Measurements from ENCODE around the gene AJUBA.
"Not testable (repeated sequence)": the region's sequence is repeated elsewhere in the genome, so short reads cannot be mapped to it uniquely, and the experiment has no call there.

The AJUBA gene

DNA sequence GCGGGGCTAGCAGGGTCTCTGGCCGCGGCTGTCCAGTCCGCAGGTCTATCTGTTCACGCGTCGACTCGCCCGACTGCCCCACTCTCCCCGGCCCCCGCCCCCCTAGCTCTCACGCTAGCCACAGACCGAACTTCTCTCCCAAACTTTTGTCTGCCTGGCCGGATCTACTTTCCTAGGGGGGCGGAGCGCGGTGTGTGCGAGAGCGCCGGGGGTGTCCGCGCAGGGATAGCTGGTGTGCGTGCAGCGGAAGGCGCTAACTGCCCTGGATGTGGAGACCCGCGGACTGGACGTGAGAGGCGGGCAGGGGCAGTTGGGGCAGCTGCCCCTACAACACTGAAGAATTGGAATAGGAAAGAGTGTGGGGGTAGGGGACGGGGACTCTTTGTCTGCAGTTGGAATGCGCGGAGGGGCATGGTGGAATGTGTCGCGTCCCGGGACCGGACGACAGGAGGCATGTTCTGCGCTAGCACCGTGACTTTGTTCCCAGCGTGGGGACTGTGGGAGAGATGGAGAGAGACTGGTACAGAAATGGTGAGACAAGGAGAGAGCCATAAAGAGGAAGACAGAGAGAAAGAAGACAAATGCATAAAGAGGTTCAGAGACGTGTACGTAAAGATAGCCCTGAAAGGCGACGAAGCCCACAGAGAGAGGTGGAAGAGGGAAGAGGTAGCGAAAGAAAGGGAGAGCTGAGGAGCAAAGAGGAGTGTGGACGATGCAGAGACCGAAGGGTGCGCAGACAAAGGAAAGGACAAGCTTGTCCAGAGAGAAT lies at the start of gene AJUBA:
Gene AJUBA (minus strand): TSS at position 75 of the 769 bp plus-strand sequence. CDS start 285 bp downstream, outside the sequence.
- peak; percentile 46 to 50 for DNase-seq (ENCODE audit: extremely low read depth in 1 of 2, low read depth in 1 of 2)

DNA sequence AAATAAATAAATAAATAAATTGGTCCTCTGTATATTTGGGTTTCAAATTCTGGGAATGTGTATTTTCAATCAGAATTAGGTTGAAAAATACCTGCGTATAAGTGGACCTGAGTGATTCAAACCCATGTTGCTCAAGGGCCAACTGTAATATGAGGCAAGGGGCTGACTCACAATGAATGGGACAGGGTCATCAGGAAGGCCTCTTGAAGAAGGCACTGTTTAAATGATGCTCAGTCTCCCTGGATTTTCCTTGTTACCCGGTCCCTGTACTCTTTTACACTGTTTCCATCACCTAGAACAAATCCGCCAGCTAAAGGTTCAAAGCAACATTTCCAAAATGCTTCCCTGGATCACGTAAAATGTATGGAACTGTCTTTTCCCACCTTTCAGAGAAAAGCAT lies 48.6 kb upstream of the AJUBA start:
- no peak for DNase-seq (ENCODE audit: extremely low read depth in 1 of 2, low read depth in 1 of 2)

DNA sequence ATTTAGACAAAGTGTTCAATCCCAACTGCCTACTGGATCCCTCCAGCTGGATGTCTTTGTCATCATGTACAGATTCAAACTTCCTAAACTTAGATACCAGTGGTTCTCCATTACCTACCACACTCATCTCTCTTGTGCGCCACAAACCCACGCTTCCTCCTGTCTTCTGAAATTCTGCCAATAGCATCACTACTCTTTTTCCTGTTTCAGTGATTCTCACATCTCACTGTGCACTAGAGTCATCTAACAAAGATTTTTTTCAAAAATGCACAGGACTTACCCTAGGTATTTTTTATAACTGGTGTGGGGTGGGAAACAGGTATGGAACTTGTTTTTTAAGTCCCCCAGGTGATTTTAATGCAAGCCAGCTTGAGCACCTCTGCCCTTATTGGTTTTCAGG lies 46.4 kb upstream of the AJUBA start:
- no peak for DNase-seq (ENCODE audit: extremely low read depth in 1 of 2, low read depth in 1 of 2)

DNA sequence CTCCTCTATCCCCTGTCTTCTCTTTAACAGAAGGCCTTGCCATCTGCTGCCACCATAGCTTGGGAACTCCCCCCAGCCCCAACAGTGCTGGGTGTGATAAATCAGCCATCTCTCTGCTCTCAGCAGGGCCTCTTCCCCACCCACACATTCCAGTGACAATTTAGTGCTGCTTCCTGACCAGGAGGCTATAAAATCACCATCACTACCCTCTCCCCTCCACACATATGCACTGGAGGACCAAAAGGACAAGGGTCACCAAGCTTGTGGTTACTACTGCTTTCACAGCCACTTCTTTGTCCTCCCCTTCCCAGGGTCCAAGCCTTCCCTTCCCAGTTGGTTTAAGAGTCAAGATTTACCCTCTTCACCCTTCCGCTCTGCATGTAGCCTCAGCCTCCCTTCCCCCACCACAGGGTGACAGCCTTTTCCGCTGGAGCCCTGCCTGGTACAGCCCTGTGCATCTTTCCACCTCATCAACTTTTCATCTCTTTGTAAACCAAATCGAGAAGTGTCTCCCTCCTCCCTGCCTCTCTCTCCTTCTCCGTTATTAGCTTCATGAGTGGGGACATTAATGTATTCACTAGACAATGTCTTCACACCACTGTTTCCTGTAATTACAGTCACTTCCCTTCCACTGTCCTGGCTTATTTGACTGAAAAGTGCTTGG lies 42.9 kb upstream of the AJUBA start:
- DNase-seq (ENCODE audit: extremely low read depth in 1 of 2, low read depth in 1 of 2): no peak

DNA sequence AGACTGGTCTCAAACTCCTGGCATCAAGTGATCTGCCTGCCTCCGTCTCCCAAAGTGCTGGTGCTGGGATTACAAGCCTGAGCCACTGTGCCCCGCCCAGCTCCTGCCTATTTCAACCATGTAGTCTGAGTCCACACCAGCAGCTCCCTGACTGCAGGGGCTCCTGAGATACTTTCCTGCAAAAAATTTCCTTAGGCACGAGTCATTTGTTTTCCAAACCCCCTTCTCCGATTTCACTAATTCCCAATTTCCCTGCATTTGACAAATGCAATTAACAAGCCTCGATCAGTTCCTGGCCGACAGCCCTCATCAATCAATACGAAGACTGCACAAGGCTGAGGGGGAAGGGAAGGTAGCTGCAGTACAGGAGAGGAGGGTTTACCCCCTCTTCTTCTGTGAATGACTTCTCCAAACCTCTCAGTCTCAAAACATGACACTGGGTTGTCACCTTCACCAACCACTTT lies 42.3 kb upstream of the AJUBA start:
- DNase-seq (ENCODE audit: extremely low read depth in 1 of 2, low read depth in 1 of 2): no peak

DNA sequence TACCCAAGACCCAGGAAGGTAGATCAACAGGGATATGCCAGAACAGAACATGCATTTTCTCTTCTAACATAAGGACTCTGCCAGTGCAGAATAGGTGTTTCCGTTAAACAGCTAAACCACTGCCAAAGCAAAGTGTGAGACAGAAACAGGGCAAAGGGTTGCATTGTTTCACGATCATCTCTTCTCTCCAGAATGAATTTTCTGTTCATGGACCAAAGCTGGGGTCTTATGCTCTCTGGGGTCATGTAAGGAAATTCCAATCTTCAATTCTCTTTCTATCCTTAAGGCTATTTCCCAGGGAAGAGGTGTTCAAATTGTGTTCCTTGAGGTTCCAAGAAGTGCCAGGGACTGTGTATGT lies 41.4 kb upstream of the AJUBA start:
- no peak for DNase-seq (ENCODE audit: extremely low read depth in 1 of 2, low read depth in 1 of 2)

DNA sequence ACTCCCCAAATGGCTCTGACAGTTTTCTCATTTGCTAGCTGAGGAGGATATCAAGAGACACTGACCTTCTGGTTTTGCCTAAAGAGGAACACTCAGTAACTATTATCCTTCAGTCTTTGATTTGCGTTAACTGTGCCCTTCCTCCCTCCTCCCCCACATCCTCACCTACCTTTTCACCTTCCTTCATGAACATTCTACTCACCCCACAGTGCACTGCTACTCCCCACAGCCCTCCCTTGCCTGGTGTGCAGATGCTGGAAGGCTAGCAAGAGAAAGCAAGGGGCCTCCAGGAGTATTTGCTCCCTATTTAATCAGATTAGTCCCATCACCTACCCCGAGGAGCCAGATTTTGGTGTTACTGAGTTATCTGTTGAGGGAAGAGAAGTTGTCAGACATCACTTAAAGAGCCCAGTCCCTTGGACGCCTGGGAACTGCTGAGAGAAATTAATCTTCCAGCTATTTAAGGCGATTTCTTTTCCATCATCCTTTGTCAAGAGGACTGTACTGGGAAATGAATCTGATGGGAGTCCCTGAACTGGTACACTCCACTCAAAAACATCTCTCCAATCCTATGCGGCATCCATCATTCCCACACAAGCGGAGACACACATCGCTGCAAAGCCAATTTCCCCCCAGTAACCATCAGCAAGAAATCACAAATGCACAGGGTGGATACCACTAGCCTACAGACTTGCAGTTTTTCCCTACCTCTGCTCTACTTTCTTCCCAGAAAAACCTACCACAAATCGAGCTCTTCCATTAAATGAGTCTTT lies 40.9 kb upstream of the AJUBA start:
- DNase-seq (ENCODE audit: extremely low read depth in 1 of 2, low read depth in 1 of 2): no peak

DNA sequence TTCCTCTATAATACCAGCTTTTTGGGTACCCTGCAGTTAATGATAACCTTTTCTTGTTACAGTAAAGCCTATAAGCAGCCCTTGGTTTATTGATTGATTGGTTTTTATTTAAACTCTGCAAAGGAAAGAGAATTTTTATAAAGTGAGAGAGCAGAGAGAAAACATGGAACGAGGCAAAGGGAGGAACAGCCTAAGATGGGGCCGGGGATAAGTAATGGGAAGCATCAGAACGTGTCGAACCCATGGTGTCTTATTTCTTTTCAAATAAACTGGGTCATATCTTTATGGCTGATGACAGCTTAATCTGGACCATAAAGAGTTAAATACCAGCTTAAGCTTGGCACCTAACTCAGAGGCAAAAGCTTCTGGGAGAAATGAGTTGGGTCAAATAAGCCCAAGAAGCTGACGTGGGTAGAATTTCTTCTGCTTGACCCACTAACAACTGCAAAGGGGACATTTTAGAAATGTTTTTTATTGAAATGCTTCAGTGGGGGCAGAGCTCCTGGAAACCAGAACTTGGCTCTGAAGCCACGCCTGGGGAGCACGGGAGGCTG lies 39.6 kb upstream of the AJUBA start:
- no peak for DNase-seq (ENCODE audit: extremely low read depth in 1 of 2, low read depth in 1 of 2)

DNA sequence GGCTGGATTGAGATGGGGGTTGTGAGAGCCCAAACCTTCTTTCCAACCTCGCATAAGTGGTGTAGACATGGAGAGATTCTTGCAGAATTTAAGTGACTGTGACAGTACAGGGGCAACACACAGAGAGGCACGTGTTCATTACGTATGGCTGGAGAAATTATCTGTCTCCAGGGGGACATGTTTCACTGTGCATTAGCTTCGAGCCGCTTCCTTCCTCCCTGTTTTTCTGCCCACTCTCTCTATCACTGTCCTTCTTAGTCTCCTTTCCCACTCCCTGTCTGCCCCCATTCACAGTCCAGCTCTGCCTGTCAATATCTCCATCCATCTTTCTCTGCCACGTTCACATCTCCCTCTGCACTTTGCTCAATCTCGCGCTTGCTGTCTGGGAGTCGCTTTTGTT lies 39.1 kb upstream of the AJUBA start:
- DNase-seq (ENCODE audit: extremely low read depth in 1 of 2, low read depth in 1 of 2): no peak

DNA sequence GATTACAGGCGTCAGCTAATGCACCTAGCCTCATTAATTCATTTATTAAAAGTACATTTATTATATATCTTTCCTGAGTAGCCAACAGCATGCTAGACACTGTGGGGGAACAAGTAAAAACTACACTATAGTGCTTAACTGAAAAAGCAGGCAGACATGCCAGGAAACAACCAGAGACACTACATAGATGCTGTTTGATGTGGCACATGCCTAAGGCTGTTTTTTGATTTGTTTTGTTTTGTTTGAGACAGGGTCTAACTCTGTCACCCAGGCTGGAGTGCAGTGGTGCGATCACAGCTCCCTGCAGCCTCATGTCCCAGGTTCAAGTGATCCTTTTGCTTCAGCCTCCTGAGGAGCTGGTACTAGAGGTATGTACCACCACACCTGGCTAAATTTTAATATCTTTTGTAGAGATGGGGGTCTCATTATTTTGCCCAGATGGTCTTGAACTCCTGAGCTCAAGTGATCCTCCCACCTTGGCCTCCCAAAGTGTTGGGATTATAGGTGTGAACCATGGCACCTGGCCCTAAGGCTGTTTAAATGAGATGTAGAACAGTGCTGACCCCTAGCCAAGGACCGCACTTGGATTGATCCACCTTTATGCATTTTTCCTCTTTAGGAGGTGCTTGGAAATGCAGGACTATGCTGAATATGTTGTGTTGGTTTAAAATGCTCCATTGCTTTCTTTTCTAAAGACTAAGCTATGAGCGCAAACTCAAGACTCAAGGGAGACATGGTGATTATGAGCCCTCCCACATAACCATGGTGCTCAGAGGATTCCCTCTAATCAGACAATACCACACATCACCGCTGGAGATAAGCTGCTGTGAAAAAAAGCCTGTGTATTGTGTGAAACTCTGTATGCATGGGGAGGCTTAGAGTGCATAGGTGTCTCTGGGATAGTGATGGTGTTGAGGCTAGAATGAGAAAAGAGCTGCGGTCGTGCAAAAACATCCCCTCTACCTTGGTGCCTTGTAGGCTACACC lies 38.1 kb upstream of the AJUBA start:
- no peak for DNase-seq (ENCODE audit: extremely low read depth in 1 of 2, low read depth in 1 of 2)

DNA sequence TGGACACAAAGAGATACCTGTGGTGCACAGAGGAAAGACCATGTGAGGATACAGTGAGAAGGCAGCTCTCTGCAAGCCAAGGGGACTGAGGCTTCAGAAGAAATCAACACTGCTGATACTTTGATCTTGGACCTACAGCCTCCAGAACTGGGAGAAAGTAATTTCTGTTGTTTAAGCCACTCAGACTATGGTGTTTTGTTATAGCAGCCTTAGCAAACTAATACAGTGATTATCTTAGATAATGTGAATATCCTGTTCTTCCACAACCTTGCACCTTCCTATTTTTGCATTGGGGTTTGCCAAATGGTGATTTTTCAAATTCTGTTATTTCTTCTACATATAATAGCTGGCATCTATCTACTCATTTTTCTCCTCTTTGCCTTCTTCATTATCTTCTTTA lies 35.8 kb upstream of the AJUBA start:
- DNase-seq (ENCODE audit: extremely low read depth in 1 of 2, low read depth in 1 of 2): no peak

DNA sequence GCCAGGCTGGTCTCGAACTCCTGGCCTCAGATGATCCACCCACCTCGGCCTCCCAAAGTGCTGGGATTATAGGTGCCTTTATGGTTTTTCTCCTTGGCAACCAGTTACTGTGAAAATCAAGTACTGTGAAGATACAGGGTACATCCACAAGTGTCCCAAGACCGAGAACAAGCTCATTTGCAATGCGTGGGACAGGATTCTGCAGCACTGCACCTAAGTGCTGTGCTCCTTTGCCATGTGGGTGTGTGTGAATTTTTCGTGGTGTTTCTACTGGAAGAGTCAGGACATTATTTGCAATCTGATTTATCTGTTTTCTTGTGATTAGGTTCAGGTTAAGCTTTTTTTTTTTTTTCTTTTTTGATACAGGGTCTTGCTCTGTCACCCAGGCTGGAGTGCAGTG lies 34.7 kb upstream of the AJUBA start:
- DNase-seq (ENCODE audit: extremely low read depth in 1 of 2, low read depth in 1 of 2): no peak

DNA sequence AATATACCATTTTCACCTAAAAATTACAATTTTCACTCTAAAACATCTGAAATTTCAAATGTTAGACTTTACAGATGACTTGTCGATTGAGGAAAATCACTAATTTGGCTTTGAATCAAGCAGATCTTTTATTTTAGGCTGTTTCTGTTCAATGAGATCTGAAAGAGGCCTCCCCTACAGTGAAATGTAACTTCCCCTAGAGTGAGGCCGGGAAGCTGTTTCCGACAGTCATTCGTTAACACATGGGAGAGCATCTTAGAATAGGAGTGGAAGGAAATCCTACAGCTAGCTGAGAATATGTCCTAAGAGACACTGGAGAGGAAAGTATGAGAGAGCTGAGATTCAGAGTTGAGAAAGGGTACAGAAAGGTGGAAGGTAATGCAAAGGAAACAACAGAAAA lies 33.3 kb upstream of the AJUBA start:
- no peak for DNase-seq (ENCODE audit: extremely low read depth in 1 of 2, low read depth in 1 of 2)

DNA sequence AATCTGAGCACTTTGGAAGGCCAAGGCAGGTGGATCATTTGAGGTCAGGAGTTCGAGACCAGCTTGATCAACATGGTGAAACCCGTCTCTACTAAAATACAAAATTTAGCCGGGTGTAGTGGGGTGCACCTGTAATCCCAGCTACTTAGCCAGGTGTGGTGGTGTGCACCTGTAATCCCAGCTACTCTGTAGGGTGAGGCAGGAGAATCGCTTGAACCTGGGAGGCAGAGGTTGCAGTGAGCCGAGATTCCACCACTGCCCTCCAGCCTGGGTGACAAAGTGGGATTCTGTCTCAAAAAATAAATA lies 31.4 kb upstream of the AJUBA start:
- DNase-seq (ENCODE audit: extremely low read depth in 1 of 2, low read depth in 1 of 2): not testable (repeated sequence)

DNA sequence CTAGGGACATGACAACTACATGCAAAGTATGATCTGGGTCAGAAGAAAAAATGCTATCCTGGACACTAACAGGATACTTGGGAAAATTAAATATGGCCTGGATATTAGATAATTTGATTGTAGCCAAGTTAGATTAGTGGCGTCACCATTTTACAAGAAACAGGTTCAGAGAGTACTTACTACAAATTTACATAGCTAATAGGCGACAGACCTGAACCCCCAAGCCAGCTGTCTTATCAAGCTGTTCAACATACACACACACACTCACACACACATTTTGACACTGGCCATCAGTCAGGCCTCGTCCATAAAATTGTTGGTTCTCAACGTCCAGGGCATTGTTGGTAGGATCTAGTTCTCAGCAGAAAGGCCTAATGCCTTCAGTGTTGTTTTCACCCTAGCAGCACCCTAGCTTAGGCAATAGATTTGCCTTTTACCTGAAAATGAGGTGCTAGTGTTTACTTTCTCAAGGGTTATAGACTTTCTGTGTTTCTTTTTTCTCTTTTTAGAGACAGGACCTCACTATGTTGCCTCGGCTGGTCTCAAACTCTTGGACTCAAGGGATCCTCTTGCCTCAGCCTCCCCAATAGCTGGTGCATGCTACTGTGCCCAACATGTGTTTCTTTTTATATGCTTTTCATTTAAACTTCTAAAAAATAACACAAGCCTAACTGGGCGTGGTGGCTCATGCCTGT lies 30.9 kb upstream of the AJUBA start:
- DNase-seq (ENCODE audit: extremely low read depth in 1 of 2, low read depth in 1 of 2): no peak

DNA sequence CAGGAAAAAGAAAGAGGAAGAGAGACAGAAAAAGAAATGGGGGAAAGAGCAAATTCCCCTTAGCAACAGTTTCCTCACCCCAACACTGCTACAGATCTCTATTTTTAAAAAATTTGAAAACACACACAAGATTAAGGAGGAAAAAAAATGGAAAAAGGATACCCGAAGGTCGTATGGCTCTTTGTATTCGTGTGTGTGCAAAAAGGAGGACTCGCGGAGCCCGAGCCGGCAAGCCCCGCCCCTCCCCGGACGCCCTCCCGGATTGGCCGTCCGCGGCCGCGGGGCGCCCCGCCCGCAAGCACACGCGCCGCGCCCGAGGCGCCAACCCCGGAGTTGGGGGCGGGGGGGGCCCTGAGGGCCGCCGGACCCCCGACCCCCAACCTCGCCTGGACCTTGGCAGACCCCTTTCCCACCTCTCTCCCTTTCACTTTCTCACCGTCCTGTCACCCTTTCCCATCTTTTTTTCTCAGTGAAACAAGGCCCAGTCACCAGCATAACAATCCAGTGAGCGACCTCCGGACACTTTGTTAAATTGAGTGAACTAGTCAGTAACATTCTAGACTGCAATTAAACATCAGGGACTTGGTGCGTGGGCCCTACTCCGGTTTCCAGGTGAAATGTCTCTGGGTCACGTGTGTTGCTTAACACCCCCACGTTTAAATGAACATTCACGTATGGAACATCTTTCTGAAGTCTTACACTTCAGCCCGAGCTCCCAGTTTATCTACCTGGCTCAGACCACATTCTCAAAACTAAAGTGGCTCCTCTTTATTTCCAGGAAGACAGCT lies 27.8 kb upstream of the AJUBA start, which contains the start of gene C14orf93:
Gene C14orf93 (minus strand): TSS at position 205 of the 788 bp plus-strand sequence. CDS start 11,120 bp downstream, outside the sequence.
- DNase-seq (ENCODE audit: extremely low read depth in 1 of 2, low read depth in 1 of 2): peak; percentile 58 to 72

DNA sequence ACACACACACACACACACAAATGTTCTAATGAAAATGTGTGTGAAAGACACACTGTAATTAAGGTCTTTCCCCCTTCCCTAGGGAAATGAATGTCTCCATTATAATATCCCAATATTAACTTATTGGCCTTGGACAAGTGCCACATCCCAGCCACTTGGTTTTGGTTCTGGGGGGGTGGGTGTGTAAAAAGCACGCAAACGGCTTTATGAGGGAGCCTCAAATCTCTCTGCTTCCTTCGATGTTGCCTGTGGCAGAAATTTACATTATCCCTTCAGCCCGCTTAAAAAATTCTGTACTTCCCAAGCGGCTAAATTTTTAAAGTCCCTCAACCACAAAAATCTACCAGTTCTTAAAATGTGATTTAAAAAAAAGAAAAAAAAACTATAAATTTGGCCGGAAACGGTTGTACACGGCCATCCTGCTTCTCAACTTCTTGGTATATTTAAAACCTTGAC lies 27.2 kb upstream of the AJUBA start:
- DNase-seq (ENCODE audit: extremely low read depth in 1 of 2, low read depth in 1 of 2): no peak

DNA sequence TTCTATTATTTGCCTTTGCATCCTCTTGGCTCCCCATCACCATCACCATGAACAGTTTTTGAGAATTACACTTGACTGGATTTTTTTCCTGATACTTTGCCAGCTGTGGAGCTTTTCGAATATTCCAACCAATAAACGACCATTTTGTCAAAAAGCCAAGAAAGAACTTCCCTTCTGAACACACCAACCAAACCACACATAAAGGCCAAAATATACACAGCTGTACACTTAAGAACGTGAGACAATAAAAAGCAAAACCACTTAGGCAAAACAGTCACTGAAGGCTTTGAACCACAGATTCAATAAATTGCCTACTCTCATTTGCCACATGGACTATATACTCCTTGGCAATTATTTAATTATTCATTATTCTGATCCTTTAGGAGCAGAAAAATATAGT lies 26.5 kb upstream of the AJUBA start:
- DNase-seq (ENCODE audit: extremely low read depth in 1 of 2, low read depth in 1 of 2): no peak

All from stimulated activated CD8-positive, alpha-beta memory T cell treated with anti-CD3 and anti-CD28 coated beads, Interleukin-7, amount 100 ng/mL, for 48 hours (primary cell).